Glomerular visceral epithelial cell (primary cell): ENCODE measurements around the gene IFNLR1.
A peak's percentile ranks its signal among the peaks of the same experiment; 100 is the strongest.

Source experiments
- DNase-seq: peaks from one replicate; pipeline ENCODE4 v3.0.0-alpha.2; 2016; ENCODE audit errors: extremely low spot score

The IFNLR1 gene

GRCh38 chr1:24149866-24150233, 37.2 kb downstream of the IFNLR1 start:
- peak; percentile 61 for DNase-seq

GRCh38 chr1:24147816-24148215, 39.3 kb downstream of the IFNLR1 start:
- no peak for DNase-seq

DNA sequence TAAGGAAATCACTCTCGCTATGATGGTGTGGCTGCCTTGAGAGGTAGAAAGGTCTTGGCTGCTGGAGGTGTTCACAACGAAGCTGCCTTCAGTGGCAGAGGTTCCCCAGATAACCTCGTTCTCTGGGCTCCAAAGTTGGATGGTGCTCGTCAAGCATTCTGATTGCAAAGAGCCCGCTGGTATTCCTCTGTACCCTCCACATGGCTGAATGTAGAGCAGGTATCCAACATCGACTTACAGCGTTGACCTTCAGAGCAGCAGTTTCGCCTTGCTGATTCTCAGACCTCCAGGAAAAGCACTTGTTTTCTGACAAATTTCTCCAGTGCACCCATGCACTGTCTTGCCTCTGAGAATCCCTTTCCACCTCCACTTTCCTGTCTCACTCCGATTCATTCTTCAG, 39.9 kb downstream of the IFNLR1 start:
- DNase-seq: no peak

DNA sequence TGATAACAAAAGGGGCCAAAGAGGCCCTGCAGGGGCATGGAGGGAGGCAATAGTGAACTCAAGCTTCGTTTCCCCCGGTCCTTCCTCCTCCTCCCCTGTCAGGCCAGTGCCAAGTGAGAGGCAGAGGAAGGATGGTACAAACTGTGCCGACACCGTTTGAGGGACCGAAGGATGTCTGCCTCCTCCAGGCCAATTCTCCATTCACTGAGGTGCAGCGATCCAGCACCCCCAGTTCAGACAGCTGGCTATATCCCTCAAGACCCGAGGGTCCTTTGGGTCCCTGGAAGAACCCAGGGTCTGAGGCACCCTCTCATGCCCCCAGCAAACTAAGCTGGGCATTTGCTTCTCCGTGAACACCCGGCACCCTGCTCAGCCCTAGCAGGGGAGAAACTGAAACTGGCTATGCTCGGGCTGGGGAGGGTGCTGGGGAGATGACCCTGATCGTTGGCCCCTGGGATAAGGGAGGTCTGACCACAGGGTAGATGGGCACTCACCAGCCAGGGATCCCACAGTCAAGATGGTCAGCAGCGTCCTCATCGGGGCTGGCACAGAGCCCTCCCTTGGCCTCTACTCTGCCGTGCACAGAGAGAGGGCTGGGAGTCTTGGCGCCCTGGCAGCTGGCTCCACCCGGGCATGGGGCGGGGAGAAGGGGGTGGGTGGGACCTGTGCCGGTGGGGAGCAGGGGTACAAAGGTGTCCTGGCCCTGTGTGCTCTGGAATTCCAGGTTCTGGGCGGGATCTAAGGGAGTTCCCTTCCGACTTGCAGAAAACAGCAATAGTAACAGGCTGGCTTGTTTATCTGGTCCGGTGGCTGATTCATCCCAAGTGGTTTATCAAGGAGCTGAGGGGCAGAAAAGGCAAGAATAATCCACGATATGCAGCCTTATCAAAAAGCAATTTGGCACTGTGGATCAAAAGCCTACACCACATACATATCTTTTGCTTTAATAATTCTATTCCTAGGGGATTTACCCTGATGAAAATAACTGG, 44.2 kb downstream of the IFNLR1 start, which contains the start of gene IL22RA1:
IL22RA1 (minus strand) TSS at position 595 of the 989 bp plus-strand sequence; CDS start at position 537, 58 bp downstream.
- DNase-seq: peak; percentile 39

DNA sequence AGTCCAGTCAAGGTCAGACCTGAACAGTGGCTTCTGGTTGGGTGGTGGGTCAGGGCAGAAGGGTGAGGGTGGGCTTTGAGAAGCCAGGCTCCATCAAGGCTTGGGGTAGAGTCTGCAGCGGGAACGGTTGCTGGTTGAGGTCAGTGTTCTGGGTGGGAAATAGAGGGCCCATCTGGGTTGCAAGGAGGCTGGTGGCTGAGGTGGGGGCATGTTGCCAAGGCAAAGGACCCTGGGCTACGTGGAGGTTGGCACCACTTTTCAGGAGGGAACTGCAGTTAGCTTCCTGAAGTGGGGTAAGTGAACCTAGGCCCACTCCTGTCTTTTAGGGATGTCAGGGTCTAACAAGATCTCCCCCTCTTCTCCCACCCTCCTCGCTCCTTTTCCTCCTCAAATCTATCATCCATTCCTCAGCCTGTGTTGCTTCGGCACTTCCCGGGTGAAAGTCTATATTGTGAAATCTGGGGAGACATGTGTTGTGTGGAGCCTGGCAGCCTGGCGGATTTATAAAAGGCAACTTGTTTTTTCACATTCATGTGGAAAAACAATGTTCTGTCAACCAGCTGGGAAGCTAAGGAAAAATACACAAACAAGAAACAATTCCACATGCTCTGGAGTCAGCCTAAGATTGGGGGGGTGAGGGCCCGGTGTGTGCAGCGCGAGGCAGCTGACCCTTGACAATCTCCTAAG, 45.6 kb downstream of the IFNLR1 start:
- DNase-seq: no peak

DNA sequence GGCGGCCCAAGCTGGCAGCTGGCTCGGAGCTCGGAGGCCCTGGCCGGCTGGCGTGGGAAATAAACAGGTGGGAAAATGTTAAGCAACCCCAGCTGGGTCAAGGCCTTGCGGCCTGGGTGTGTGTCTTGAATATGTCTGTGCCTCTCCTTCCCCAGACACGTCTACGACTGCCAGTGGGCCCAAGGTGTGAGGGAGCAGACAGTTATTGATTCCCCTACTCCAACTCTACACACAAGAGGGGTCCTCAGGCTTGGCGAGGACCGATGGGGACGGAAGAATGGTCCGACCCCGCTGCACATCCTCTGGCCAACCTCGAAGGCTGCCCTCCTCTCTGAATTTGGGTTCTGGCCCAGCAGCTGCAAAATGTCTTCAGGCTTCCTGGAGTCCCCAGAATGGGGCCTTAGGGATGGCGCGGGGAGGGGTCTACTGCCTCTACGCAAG, 46.3 kb downstream of the IFNLR1 start:
- no peak for DNase-seq

GRCh38 chr1:24139841-24140425, 47.2 kb downstream of the IFNLR1 start:
- DNase-seq: no peak

- DNase-seq: no peak
Observed at GRCh38 chr1:24139222-24139489, 47.9 kb downstream of the IFNLR1 start.

GRCh38 chr1:24138476-24139221, 48.4 kb downstream of the IFNLR1 start:
- no peak for DNase-seq

GRCh38 chr1:24136956-24137539, 50.0 kb downstream of the IFNLR1 start:
- no peak for DNase-seq

DNA sequence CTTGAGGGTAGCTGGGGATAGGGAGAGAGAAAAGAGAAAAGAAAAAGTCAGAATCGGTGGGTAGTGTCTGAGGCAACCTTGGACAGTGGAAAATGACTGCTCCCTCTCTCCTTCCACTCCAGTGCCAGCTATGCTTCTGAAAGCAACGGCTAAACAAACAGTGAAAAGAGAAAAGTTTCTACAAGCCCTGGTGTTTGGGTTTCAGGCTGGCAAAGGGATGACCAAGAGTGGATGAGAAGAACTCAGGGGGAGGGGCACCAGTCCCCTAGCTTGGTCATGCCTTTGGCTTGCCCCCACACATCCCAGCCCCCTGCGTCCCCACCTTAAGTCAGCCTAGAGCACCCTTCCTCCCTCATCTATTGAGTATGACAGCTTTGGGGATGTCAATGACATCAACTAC, 52.7 kb downstream of the IFNLR1 start:
- DNase-seq: no peak

GRCh38 chr1:24133819-24134218, 53.3 kb downstream of the IFNLR1 start:
- no peak for DNase-seq

DNA sequence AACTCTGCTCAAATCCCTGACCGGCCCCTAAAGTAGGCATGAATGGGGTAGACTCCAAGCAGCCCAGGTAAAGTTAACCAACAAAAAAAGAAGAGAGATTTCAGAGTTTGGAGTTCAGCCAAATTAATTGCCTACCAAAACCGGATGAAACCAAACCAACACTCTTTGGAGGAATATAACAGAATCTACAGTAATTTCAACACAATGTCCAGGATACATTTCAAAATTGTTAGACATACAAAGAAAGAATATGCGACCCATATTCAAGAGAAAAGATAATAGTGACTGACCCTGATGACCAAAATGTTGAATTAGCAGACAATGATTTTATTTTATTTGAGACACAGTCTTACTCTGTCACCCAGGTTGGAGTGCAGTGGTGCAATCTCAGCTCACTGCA, 56.7 kb downstream of the IFNLR1 start:
- no peak for DNase-seq

DNA sequence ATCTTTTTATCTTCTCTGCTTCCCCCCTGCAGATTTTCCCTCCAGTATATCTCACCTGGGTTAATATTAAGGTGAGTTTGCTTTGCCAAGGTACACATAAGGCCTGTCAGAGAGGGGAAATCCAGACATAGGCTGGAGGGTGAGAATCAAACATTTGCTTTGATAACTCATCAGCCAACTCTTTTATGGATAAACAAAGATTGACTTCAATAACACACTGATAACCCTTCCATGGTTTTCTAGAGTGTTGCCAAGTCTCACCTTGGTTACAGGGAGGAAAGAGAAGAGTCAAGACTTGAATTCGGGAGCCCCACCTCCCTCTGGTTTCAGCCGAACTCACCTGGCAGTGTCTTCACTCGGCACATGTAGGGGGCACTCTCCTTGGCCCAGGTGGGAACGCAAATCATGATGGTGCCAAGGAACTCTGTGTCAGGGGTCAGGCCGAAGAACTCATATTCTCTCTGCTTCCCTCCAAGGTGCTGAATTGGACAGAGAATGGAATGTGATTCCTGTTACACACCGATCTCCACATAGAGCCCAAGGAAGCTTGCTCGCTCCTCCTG, 59.2 kb downstream of the IFNLR1 start:
- no peak for DNase-seq

- DNase-seq: no peak
Observed at GRCh38 chr1:24127134-24127800, 59.8 kb downstream of the IFNLR1 start.

GRCh38 chr1:24126672-24127023, 60.4 kb downstream of the IFNLR1 start:
- no peak for DNase-seq

- DNase-seq: no peak
Observed at GRCh38 chr1:24126018-24126671, 60.9 kb downstream of the IFNLR1 start.

DNA sequence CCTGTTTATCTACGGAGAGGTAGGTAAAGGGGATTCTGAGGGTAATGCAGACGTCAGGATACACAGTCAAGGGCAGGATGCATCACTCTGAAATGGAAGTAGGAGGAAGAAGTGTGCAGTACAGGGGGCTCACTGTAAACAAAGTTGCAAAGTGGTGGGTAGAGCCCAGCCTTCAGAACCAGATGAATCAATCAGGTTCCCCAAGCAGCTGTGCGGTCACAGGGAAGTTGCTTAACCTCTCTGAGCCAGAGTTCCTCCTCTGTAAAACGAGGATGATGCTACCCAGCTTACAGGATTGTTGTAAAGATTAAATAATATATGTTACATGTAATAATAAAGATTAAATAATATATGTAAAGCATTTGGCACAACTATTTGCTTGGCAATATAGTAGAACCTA, 61.6 kb downstream of the IFNLR1 start:
- no peak for DNase-seq

DNA sequence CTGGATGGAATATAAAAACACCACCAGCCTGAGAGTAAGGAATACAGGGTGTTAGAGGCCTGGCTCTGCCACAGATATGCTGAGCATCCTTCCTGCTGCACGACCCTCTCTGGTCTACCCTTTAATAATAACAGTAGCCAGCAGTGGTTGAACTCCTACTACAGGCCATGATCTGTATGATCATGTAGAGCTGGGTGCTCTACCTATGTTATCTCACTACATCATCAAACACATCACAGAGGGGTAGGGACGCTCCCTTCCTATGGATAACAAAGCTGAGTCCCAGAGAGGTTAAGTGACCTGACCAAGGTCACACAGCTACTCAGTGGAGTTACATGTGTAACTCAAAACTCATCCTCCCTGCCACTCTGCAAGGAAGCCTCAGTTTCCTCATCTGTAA, 62.1 kb downstream of the IFNLR1 start:
- no peak for DNase-seq

- DNase-seq: no peak
Observed at GRCh38 chr1:24123611-24124010, 63.5 kb downstream of the IFNLR1 start.
